GM19099 (cell line): ENCODE measurements around the gene LPAR1.

Source experiments
- POLR2A ChIP-seq: IDR thresholded peaks from 3 replicates; pipeline ENCODE4 v1.6.1; 2011; ENCODE audit warnings: low read depth; ENCODE audit not compliant: insufficient read length; ENCODE audit errors: extremely low read depth

Gene LPAR1

DNA sequence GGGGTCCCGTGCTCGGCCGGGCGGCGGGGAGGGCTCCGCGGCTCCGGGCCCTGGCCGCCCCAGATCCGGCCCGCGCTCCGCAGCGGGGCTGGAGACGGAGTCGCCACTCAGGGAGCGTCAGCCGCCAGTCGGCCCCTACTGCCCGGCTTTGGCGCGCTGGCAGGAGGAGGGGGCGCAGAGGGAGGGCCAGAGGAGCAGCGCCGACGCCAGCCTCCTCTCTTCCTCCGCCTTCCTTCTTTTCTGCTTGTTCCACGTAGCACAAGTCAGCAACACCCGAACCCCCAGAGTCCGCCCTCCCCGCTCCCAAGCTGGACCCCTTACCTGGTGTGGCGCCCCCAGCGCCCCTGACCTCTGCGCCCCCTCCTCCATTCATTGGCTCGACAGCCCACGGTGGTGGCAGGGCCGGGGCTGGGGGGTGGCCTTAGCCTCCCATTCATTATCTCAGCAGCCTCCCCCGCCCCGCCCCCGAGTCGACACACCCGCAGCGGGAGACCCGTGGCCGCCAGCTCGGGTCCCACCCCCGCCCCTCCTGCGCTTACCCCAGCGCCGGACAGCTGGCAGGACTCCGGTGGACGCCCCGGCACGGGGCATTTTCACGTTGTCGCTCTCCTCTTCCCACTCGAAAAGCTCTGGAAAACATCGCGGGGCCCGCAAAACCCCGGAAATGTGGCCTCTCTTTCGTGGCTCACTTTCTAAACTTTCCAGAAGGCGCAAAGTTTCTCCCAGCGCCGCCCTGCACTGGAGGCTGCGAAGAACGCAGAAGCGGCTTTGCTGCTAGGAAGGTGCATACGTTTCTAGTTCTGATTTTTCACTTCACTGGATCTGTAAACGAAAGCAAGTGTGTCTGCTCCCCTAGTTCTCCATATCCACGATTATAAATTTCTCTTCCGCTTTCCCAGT, at the start of gene LPAR1:
Gene LPAR1 (minus strand): TSS at position 140 of the 900 bp plus-strand sequence. CDS start 66,353 bp downstream, outside the sequence.
- TF ChIP-seq POLR2A: no peak

- TF ChIP-seq POLR2A: no peak
These were observed 40.2 kb upstream of the LPAR1 start for GRCh38 chr9:111078391-111079038.

GRCh38 chr9:111076519-111076918, 38.2 kb upstream of the LPAR1 start:
- no peak for TF ChIP-seq POLR2A

GRCh38 chr9:111076042-111076441, 37.8 kb upstream of the LPAR1 start:
- no peak for TF ChIP-seq POLR2A

- no peak for TF ChIP-seq POLR2A
These were observed 36.1 kb upstream of the LPAR1 start for GRCh38 chr9:111074395-111074794.

DNA sequence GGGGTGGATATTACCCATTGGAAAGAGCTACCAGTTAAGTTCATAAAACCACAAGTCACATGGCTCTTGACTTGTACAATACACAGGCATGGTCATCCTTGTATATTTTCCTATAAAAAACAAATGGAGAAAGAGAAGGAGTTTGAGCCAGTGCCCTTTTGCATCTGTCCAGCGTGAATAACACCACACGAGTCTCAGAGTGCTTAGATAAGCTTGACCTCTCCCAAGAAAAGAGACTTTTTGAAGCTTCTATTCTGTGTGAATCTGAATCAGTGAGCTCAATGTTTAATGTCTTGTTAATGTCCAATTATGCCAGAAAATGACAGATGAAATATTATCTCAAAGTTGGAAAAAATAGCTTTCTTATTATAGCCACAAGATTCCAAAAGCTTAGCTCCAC, 30.9 kb upstream of the LPAR1 start:
- no peak for TF ChIP-seq POLR2A

GRCh38 chr9:111068771-111069170, 30.5 kb upstream of the LPAR1 start:
- no peak for TF ChIP-seq POLR2A

DNA sequence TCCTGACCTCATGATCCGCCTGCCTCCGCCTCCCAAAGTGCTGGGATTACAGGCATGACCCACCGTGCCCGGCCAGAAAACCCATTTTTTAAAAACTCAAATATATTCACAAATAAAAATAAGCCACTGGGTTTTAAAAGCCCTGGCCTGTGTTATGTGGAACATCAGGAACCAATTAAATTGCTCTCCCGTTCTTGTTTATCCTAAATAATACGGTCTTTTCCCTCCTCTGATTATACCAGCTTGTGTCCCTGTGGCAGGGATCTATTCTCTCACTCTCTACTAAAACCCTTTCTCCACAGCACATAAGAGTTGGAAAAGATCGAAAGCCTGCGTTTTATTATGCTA, 30.1 kb upstream of the LPAR1 start:
- TF ChIP-seq POLR2A: no peak

DNA sequence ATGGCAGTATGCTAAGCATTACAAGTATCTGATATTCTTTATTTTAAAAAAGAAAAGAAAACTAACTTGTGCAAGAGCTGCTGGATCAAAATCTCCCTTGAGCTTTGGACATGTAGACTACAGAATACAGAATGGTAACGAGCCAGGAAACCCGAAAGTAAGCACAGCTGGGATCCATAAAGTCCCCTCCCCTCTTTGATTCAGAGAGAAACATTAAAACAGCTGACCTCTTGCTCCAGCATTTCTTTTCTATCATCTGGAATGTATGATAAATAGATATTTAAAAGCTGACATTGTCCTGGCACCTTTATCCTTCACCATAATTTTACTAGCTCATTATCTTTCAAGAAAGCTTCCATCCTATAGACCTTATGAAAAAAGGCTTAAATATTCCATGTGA, 28.2 kb upstream of the LPAR1 start:
- TF ChIP-seq POLR2A: no peak

GRCh38 chr9:111065414-111065813, 27.1 kb upstream of the LPAR1 start:
- TF ChIP-seq POLR2A: no peak

DNA sequence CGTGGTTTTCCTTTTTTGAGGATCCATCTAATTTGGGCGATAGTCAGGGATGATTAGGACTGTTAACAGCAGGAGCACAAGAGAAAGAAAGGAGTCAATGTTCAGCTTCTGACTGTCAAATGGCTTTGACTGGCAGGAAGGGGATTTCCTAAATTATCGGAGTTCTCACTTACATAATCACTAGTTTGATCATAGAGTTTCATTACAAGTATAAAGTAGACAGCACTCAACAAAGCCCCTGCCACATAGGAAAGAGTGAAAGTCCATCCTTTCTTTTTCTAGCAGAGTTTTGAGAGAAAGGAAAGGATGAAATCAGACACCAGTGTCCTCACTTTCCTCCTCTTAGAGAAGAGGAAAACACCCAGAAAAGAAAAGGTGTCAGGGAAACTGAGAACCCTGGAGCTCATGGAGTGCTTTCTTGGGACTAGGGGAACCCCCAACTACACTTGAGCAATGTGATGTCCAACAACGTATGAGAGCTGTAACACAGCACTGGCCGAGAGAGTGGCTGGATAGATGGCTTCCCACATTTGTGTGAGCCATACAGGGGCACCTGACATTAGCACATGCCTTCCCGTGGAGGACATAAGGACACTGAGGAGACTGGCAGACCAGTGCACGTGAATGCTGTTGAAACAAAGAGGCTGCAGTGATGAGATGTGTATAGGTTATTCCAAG, 26.0 kb upstream of the LPAR1 start:
- TF ChIP-seq POLR2A: no peak

DNA sequence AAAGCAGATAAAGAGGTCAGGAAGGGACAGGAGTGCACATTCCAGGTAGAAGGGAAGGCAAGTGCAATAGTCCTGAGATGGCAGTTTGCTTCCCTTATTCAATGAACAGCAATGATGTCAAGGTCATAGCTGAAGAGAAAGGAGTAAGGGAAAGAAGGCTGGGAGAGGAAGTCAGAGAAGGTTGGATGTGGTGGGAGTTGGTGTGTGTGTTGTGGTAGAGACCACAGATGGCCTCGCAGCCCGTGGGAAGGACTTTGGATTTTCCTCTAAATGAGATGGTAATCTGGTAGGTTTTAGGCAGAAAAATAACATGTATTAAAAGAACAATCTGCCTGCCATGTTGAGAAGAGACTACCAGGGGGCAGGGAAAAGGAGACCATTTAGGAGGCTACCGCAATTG, 25.1 kb upstream of the LPAR1 start:
- no peak for TF ChIP-seq POLR2A

DNA sequence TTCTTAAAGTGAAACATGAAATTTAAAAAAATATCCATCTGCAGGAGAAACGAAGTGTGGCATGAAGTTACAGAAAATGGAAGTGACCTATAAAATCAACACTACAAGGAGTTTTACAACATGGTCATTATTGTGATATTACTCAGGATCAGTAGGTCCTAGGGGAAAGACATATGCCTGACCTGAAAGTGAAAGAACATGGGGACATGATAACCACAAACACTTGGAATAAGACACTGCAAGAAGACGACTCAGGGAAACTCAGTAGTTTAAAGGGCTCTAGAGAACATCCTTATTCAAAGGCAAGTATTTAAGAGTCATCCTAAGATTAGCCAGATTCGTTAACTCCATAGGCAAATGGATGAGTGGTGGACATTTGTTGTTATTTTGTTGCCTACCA, 19.9 kb upstream of the LPAR1 start:
- no peak for TF ChIP-seq POLR2A

- no peak for TF ChIP-seq POLR2A
These were observed 18.3 kb upstream of the LPAR1 start for GRCh38 chr9:111056538-111056937.

- TF ChIP-seq POLR2A: no peak
These were observed 14.5 kb upstream of the LPAR1 start for GRCh38 chr9:111052791-111053190.

GRCh38 chr9:111051400-111051799, 13.1 kb upstream of the LPAR1 start:
- no peak for TF ChIP-seq POLR2A
